ENCODE data around the gene GPC5.
"Not testable (repeated sequence)": the region's sequence is repeated elsewhere in the genome, so short reads cannot be mapped to it uniquely, and the experiment has no call there.

Gene GPC5

DNA sequence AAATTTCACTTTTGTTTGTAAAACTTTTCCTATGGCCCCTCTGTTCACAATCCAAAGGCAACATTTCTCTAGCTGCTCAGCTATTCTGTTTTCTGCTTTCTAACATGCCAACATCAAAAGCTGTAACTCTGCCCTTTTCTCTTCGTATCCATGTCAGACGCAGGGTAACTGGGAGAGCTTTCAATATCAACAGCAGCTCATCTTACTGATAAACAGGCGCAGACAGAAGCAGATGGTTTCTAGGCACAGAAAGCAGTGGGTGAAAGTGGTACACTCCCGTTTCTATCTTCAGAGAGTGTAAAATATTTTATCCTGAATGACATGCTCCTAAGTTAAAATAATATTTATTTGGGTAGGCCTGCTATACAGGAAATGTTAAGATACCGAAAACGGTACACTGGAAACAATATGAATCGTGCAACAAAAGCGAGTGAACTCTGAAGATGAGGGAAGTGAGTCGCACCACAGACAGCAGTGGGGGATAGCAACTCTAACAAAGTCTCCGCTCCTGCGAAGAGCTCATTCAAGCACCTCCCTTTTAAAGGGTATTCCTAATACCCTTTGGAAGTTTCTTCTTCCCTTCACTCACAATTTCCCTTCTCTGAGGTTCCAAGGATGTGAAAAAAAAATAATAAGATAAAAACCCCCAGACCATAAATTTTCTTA is 798.3 kb downstream of the GPC5 start:
- DNase-seq = no peak

DNA sequence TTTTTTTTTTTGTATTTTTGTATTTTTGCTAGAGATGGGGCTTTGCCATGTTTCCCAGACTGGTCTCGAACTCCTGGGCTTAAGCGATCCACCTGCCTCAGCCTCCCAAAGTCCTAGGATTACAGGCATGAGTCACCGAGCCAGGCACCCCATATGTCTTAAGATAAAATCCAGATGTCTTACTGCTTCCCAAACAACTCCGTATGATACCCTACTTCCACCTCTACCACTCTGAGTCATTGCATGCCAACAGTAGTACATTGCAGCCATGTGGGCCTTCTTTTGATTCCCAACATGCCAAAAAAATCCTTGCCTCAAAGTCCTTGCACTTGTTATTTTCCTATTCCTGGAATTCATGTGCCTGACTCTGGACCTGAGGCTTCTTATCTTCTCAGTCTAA is 799.2 kb downstream of the GPC5 start:
- DNase-seq = no peak

- DNase-seq = no peak
Observed at GRCh38 chr13:92218615-92219014, 820.2 kb downstream of the GPC5 start.

- no peak for DNase-seq
Observed at GRCh38 chr13:92221916-92222315, 823.5 kb downstream of the GPC5 start.

DNA sequence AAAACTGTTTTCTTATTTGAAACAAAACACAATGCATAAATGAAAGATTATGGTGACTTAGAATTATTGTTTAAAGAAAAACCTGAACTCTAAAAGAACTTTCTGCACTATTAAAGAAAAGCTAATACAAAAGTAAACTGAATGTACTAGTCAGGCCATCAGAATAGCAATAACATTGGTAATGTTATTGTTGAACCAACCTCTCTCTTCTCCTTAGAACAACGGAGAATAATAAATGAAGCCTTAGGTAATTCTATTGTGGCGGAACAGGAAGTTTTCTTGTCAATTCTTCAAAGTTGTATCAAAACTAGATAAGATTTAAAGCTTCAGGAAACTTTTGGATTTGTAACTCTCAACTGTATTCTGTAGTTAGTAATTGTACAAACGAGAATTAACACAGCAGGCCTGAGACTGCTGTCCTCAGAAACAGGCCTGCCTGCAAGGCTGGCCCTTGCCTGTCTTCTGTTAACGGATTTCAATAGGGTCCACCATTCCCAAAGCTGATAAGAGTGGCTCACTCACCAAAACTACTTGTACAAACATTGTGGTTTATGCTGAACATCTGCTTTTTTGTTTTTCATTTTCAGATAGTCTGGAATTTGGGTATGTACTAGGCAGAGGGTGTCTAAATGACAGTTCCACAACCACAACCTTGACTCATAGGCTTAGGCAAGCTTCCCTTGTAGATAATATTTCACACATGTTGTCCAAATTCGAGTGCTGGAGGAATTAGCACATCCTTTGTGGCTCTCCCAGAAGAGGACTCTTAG is 825.8 kb downstream of the GPC5 start:
- DNase-seq = no peak

GRCh38 chr13:92224825-92225224 is 826.4 kb downstream of the GPC5 start:
- no peak for DNase-seq

- DNase-seq = no peak
Observed at GRCh38 chr13:92225861-92226260, 827.4 kb downstream of the GPC5 start.

GRCh38 chr13:92232871-92233270 is 834.5 kb downstream of the GPC5 start:
- no peak for DNase-seq

GRCh38 chr13:92251671-92252210 is 853.3 kb downstream of the GPC5 start:
- no peak for DNase-seq

GRCh38 chr13:92255526-92255925 is 857.1 kb downstream of the GPC5 start:
- DNase-seq = no peak

DNA sequence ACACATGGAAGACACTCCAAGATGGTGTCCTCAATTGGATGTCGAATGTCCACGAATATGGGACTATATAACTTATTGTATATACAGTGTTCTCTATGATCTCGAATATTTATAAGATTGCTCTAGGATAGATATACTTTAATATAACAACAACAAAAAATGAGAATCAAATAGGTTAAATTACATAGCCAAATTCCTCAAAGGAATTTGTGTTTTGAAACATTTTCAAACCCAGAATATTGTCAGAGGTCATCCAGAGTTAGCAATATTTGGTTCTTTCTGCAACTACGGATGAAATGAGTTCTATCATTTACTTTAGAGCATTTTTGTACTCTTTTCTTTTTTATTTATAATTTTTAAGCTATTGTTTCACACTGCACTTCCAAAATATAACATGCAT is 857.8 kb downstream of the GPC5 start:
- DNase-seq = no peak

GRCh38 chr13:92259046-92259445 is 860.6 kb downstream of the GPC5 start:
- no peak for DNase-seq

DNA sequence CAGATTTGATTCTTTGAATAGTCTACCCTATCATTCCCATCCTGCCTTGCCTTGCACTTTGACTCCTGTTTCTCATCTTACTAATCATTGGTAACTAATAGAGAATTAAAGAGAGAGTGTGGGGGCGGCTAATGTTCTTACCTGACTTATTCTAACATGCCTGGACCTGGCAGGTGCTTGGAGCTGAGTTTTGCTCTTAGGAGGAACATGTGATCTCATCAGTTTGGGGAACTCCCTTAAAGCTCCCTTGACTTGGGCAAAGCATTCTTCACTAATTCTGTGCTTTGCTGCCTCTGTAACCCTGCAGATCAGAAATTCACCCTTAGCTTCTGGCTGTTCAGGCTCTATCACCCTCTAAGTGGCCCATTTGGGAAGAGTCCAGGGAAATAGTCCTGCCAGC is 861.1 kb downstream of the GPC5 start:
- DNase-seq = no peak

GRCh38 chr13:92260363-92260762 is 861.9 kb downstream of the GPC5 start:
- no peak for DNase-seq

DNA sequence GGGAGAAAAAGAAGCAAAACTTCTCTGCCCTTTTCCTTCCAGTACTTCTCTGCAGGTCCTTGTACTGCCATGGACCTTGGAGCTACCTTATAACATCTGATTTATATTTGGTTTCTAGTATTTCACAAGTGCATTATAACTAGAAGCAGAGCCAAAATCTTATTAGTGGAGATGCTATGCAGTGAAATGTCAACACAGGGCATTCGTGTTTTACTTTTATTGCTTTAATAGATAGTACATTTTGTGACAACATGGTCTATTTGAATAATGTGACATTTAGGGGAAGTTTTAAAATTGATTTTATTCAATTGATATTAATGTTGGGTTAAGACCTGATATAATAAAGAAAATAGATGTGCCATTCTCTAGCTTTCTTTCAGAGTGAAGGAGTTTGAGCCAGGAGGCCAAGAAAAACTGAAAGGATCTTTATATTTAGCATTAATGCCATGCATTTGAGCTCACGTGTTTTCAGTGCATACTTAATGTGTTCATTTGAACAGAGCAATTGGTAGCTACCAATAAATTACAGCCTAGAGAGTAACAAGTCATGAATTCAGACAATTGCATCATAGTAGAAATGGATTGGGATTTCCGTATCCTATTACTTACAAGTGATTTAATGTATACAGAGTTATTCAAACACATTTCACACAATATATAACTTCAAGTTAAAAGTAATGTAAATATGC is 863.8 kb downstream of the GPC5 start:
- no peak for DNase-seq

GRCh38 chr13:92265408-92265807 is 867.0 kb downstream of the GPC5 start:
- DNase-seq = no peak

DNA sequence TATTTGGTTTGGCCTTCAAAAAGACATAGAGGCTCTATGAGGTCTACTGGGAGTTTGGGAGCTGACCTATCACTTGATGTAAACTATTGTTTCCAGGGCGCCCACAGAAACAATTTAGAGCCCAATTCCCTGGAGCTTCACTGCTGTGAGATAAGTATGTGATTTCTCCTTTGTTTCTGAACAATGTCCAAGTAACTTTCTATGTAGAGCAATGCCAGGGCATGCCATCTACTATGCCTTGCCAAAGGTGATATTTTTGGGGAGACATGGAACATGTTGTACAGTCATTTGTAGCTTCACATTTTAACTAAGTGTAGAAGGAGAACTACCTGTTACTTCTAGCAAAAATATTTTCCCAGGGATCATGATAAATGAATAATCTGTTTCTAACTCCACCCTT is 872.6 kb downstream of the GPC5 start:
- DNase-seq = no peak

- DNase-seq = no peak
Observed at GRCh38 chr13:92272177-92272576, 873.8 kb downstream of the GPC5 start.

GRCh38 chr13:92280986-92281385 is 882.6 kb downstream of the GPC5 start:
- not testable (repeated sequence) for DNase-seq

DNA sequence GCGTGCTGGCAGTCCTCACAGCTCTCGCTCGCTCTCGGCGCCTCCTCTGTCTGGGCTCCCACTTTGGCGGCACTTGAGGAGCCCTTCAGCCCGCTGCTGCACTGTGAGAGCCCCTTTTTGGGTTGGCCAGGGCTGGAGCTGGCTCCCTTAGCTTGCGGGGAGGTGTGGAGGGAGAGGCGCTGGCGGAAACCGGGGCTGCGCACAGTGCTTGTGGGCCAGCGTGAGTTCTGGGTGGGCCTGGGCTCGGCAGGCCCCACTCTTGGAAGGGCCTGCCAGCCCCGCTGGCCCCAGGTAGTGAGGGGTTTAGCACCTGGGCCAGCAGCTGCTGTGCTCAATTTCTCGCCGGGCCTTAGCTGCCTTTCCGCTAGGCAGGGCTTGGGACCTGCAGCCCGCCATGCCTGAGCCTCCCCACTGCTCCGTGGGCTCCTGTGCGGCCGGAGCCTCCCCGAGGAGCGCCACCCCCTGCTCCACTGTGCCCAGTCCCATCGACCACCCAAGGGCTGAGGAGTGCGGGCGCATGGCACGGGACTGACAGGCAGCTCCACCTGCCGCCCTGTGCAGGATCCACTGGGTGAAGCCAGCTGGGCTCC is 892.4 kb downstream of the GPC5 start:
- DNase-seq = not testable (repeated sequence)

DNA sequence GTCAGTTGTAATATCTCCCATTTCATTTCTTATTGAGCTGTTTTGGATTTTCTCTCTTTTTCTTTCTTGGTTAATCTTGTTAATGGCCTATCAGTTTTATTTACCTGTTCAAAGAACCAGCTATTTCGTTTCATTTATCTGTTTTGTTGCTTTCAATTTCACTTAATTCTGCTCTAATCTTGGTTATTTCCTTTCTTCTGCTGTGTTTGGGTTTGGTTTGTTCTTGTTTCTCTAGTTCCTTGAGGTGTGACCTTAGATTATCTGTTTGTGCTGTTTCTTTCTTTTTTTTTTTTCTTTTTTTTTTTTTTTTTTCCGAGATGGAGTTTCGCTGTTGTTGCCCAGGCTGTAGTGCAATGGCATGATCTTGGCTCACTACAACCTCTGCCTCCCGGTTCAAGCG is 896.1 kb downstream of the GPC5 start:
- DNase-seq = not testable (repeated sequence)

DNA sequence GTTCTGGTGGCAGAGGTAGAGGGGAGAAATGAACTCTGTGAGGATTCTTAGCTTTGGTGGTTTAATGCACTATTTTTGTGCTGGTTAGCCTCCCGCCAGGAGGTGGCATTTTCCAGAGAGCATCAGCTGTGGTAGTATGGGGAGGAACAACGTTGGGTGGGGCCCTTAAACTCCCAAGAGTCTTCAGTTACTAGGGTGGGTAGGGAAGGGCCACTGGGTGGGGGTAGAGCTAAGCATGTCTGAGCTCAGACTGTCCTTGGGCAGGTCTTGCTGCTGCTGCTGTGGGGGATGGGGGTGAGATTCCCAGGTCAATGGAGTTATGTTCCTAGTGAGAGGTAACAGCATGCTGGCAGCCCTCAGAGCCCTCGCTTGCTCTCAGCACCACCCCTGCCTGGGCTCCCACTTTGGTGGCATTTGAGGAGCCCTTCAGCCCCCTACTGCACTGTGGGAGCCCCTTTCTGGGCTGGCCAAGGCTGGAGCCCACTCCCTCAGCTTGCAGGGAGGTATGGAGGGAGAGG is 897.8 kb downstream of the GPC5 start:
- not testable (repeated sequence) for DNase-seq
